Measurements from ENCODE around the gene HOOK2. TPM values are rescaled to one million over a fixed set of nuclear protein-coding genes. Genes with fewer than 3 reads are reported as not detected.

Gene HOOK2
- polyA plus RNA-seq, 1 donor from 2014 or later: 28.4 TPM

DNA sequence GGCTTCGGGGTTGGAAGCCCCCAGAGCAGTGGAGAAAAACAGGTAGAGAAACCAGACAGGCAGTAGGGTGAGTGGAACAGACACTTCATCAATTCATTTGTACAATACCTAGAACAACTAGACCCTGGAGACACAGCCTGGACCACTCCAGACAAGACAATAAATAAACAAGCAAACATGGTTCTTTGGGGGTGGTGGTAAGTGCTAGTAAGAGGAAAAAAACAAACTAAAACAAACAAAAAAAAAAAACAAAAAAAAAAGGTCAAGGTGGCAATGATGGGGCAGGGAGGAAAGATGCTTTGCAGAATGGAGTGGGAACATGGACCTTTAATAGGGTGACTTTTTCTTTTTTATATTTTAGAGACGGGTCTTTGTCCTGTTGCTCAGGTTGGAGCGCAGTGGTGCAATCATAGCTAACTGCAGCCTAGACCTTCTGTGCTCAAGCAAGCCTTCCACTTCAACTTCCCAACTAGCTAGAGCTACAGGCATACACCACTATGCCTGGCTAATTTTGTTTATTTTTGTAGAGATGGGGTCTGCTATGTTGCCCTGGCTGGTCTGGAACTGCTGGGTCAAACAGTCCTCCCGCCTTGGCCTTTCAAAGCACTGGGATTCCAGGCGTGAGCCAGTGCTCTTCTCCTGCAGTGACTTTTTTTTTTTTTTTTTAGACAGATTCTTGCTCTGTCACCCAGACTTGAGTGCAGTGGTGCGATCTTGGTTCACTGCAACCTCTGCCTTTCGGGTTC lies 19.0 kb upstream of the HOOK2 start:
- Histone ChIP-seq H3K27ac (ENCODE audit: low read length) (no peak overlapping the region), H3K27me3 (ENCODE audit: insufficient read depth, low read depth, low read length) (peaks cover 29% of the 10 kb centered on the region), H2AFZ (ENCODE audit: low read depth, low read length) (no peak overlapping the region), H3K9me2 (ENCODE audit: insufficient read depth, low read length) (no peaks in the 10 kb centered on the region), H3K36me3 (ENCODE audit: insufficient read depth, low read length) (no peaks in the 10 kb centered on the region), H3F3A (ENCODE audit: insufficient read depth, low read length, poor library complexity, severe bottlenecking) (no peaks in the 10 kb centered on the region), H3K4me3 (ENCODE audit: low read length) (peak overlapping the region; percentile 87), H4K20me1 (ENCODE audit: insufficient read depth) (no peaks in the 10 kb centered on the region), H3K79me2 (replicated peaks; ENCODE audit: insufficient read depth, low read length) (no peaks in the 10 kb centered on the region), H3K9ac (ENCODE audit: low read length) (peak overlapping the region; percentile 82), H3K9me3 (ENCODE audit: low read length) (no peaks in the 10 kb centered on the region), H3K4me2 (ENCODE audit: low read length) (peak overlapping the region; percentile 55)
- TF ChIP-seq POLR2AphosphoS5 (IDR thresholded peaks at IDR 0.05) (no peak), EZH2 (IDR thresholded peaks at IDR 0.05; ENCODE audit: borderline replicate concordance, insufficient read depth, low read length, poor library complexity, severe bottlenecking) (no peak), TAF1 (IDR thresholded peaks at IDR 0.05; ENCODE audit: low read depth) (no peak), MXI1 (conservative IDR thresholded peaks at IDR 0.05; ENCODE audit: poor library complexity, severe bottlenecking) (no peak), SMC3 (conservative IDR thresholded peaks at IDR 0.05; ENCODE audit: poor library complexity) (no peak)
- TF ChIP-seq, protein P1, sequence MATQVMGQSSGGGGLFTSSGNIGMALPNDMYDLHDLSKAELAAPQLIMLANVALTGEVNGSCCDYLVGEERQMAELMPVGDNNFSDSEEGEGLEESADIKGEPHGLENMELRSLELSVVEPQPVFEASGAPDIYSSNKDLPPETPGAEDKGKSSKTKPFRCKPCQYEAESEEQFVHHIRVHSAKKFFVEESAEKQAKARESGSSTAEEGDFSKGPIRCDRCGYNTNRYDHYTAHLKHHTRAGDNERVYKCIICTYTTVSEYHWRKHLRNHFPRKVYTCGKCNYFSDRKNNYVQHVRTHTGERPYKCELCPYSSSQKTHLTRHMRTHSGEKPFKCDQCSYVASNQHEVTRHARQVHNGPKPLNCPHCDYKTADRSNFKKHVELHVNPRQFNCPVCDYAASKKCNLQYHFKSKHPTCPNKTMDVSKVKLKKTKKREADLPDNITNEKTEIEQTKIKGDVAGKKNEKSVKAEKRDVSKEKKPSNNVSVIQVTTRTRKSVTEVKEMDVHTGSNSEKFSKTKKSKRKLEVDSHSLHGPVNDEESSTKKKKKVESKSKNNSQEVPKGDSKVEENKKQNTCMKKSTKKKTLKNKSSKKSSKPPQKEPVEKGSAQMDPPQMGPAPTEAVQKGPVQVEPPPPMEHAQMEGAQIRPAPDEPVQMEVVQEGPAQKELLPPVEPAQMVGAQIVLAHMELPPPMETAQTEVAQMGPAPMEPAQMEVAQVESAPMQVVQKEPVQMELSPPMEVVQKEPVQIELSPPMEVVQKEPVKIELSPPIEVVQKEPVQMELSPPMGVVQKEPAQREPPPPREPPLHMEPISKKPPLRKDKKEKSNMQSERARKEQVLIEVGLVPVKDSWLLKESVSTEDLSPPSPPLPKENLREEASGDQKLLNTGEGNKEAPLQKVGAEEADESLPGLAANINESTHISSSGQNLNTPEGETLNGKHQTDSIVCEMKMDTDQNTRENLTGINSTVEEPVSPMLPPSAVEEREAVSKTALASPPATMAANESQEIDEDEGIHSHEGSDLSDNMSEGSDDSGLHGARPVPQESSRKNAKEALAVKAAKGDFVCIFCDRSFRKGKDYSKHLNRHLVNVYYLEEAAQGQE (IDR thresholded peaks at IDR 0.05; ENCODE audit: borderline replicate concordance): no peak
- TF ChIP-seq, protein P2, sequence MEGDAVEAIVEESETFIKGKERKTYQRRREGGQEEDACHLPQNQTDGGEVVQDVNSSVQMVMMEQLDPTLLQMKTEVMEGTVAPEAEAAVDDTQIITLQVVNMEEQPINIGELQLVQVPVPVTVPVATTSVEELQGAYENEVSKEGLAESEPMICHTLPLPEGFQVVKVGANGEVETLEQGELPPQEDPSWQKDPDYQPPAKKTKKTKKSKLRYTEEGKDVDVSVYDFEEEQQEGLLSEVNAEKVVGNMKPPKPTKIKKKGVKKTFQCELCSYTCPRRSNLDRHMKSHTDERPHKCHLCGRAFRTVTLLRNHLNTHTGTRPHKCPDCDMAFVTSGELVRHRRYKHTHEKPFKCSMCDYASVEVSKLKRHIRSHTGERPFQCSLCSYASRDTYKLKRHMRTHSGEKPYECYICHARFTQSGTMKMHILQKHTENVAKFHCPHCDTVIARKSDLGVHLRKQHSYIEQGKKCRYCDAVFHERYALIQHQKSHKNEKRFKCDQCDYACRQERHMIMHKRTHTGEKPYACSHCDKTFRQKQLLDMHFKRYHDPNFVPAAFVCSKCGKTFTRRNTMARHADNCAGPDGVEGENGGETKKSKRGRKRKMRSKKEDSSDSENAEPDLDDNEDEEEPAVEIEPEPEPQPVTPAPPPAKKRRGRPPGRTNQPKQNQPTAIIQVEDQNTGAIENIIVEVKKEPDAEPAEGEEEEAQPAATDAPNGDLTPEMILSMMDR (IDR thresholded peaks at IDR 0.05; ENCODE audit: poor library complexity, severe bottlenecking): no peak

DNA sequence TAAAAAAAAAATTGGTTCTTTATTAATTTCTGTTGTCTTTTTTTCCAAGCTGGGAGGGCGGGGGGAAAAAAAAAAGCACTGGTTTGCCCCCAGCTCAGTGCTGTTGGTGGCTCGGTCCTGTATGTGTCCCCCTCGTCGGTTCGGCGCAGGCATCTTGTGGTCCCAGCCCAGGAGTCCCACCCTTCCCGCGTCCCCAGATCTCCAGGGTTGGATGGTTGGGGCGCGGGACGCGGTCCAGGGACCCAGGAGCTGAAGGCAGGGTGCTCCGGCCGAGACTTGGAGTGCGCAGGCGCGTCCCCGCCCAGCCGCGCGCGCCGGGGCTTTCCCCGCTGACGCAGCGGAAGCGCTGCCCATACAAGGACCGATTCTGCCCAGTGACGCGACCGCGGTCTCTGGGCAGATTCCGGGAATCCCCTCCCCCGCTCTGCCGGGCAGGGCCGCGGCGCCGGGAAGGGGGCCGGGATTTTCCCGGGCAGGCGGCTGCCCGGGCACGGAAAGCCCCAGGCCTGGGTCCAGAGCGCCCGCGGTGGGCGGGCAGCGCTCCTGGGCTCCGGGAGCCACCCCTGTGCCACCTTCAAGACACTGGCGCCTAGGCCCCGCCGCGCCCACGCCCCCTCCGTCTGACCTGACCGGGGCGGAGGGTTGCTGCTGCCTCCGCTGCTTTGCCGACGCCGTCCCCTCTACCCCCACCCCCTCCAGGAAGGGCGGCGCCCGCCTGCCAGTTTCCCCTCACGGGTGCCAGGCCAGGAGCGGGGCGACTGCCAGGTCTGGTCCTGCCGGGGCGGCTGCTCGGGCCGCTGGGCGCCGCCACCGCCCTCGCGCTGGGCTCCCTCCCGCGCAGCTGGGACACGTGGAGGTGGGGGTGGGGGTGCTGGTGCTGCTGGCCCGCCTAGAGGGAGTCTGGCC lies 18.2 kb upstream of the HOOK2 start:
- Histone ChIP-seq H4K20me1 (ENCODE audit: insufficient read depth) (no peaks in the 10 kb centered on the region), H3K79me2 (replicated peaks; ENCODE audit: insufficient read depth, low read length) (no peaks in the 10 kb centered on the region), H3K4me2 (ENCODE audit: low read length) (peak overlapping the region; percentile 80), H3K4me3 (ENCODE audit: low read length) (peak overlapping the region; percentile 87), H3K9me2 (ENCODE audit: insufficient read depth, low read length) (no peaks in the 10 kb centered on the region), H2AFZ (ENCODE audit: low read depth, low read length) (no peak overlapping the region), H3K9me3 (ENCODE audit: low read length) (no peaks in the 10 kb centered on the region), H3K9ac (ENCODE audit: low read length) (peak overlapping the region; percentile 82), H3K27me3 (ENCODE audit: insufficient read depth, low read depth, low read length) (peaks cover 29% of the 10 kb centered on the region), H3K27ac (ENCODE audit: low read length) (peak overlapping the region; percentile 52), H3K36me3 (ENCODE audit: insufficient read depth, low read length) (no peaks in the 10 kb centered on the region), H3F3A (ENCODE audit: insufficient read depth, low read length, poor library complexity, severe bottlenecking) (no peaks in the 10 kb centered on the region)
- TF ChIP-seq EP300 (conservative IDR thresholded peaks at IDR 0.05; ENCODE audit: poor library complexity, severe bottlenecking) (peak; percentile 86), POLR2AphosphoS5 (IDR thresholded peaks at IDR 0.05) (peak; percentile 82), TAF1 (IDR thresholded peaks at IDR 0.05; ENCODE audit: low read depth) (peak; percentile 54), RAD21 (conservative IDR thresholded peaks at IDR 0.05) (no peak), MXI1 (conservative IDR thresholded peaks at IDR 0.05; ENCODE audit: poor library complexity, severe bottlenecking) (peak; percentile 27)
- TF ChIP-seq, protein P1 (IDR thresholded peaks at IDR 0.05; ENCODE audit: borderline replicate concordance): peak; percentile 22

Data from neural cell (in vitro differentiated cells).